Measurements from ENCODE around the gene MCTP2.

MCTP2 gene

GRCh38 chr15:94230883-94231722 is at the start of gene MCTP2:
MCTP2 (plus strand) TSS chr15:94231561; CDS start chr15:94298266, 66,705 bp downstream.
- Mint-ChIP-seq H3K27ac (ENCODE audit: low read depth) (peak within 1 kb of the TSS; percentile 97), H3K4me1 (peaks cover 56% of the 10 kb centered on the region), H3K9me3 (no peaks in the 10 kb centered on the region), H3K4me3 (peak within 1 kb of the TSS; percentile 86), H3K27me3 (no peaks in the 10 kb centered on the region), H3K36me3 (ENCODE audit: insufficient read depth) (peaks cover 18% of the 10 kb centered on the region)
- peak; percentile 74 to 82 for DNase-seq (ENCODE audit: low spot score in 2 of 2)
- ATAC-seq (replicated peaks; ENCODE audit: extremely low read depth, poor library complexity, severe bottlenecking), result peak; percentile 87

- DNase-seq (ENCODE audit: low spot score in 2 of 2), result no peak
- peaks cover 5% of the 10 kb centered on the region for H3K4me1 Mint-ChIP-seq
- no peak overlapping the region for H3K27ac Mint-ChIP-seq (ENCODE audit: low read depth)
- H3K27me3 Mint-ChIP-seq, result peaks cover 8% of the 10 kb centered on the region
- peaks cover 3% of the 10 kb centered on the region for H3K9me3 Mint-ChIP-seq
- no peak for ATAC-seq (replicated peaks; ENCODE audit: extremely low read depth, poor library complexity, severe bottlenecking)
- H3K4me3 Mint-ChIP-seq, result no peak overlapping the region
- H3K36me3 Mint-ChIP-seq (ENCODE audit: insufficient read depth), result no peaks in the 10 kb centered on the region
These were observed 48.5 kb upstream of the MCTP2 start for GRCh38 chr15:94182883-94183282.

DNA sequence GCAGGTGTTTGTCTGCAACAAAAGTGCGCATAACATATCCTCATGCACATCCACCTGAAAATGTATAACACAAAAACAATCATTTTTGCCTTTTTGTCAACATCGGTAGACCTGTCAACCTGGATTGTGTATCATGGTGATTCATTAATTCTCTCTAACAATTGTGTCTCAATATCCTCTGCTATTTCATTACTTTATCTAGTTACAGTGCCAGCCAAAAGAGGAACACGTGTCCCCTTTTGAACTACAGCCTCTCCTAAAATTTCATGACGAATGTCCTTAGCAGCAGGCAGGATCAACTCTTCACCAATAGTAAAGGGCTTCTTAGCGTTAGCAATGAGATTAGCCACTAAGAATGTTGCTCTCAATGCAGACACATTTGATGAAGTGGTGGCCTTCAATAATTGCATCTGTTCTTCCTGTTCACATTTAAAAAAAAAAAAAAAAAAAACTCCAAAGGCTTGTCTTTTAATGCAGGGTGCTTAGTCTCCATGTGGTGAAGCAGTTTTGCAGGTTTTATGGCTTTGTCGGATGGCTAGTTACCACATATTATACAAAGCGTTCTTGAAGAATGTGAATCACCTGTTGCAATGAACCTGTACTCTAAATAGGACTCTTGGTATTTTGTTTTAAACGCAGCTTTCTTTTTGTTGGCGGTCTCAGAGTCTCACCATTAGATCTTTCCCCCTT is 45.7 kb upstream of the MCTP2 start:
- no peaks in the 10 kb centered on the region for H3K9me3 Mint-ChIP-seq
- H3K27me3 Mint-ChIP-seq, result peaks cover 8% of the 10 kb centered on the region
- peaks cover 5% of the 10 kb centered on the region for H3K4me1 Mint-ChIP-seq
- H3K4me3 Mint-ChIP-seq, result no peak overlapping the region
- DNase-seq (ENCODE audit: low spot score in 2 of 2) (no peak), ATAC-seq (replicated peaks; ENCODE audit: extremely low read depth, poor library complexity, severe bottlenecking) (no peak)
- no peak overlapping the region for H3K27ac Mint-ChIP-seq (ENCODE audit: low read depth)
- H3K36me3 Mint-ChIP-seq (ENCODE audit: insufficient read depth), result no peaks in the 10 kb centered on the region

DNA sequence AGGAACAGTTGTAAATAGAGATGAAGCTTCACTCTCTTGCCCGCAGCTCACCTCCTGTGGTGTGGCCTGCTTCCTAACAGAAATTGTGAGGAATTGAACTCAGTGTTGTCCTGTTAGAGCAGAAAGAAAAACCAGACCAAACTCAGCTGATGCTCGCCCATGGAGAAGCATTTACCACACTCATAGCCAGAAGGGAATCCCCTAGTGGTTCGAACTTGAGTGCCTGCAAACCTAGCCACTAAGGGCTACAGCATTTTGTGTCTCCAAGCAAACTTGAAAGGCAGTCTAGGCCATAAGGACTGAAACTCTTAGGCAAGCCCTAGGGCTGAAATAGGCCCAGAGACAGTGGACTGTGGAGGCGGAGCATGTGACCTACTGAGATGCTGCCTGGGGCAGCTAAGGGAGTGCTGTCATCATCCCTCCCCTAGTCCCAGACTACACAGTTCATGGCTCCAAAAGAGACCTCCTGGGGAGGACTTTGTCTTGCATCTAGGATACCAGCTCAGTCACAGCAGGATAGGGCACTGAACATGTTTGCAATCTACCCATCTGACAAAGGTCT is 44.5 kb upstream of the MCTP2 start:
- H3K4me1 Mint-ChIP-seq, result peaks cover 5% of the 10 kb centered on the region
- no peak for DNase-seq (ENCODE audit: low spot score in 2 of 2)
- no peaks in the 10 kb centered on the region for H3K9me3 Mint-ChIP-seq
- H3K27me3 Mint-ChIP-seq, result peaks cover 8% of the 10 kb centered on the region
- ATAC-seq (replicated peaks; ENCODE audit: extremely low read depth, poor library complexity, severe bottlenecking), result no peak
- no peak overlapping the region for H3K27ac Mint-ChIP-seq (ENCODE audit: low read depth)
- H3K4me3 Mint-ChIP-seq, result no peak overlapping the region
- H3K36me3 Mint-ChIP-seq (ENCODE audit: insufficient read depth), result no peaks in the 10 kb centered on the region

GRCh38 chr15:94193906-94194305 is 37.5 kb upstream of the MCTP2 start:
- Mint-ChIP-seq H3K4me1 (no peaks in the 10 kb centered on the region), H3K9me3 (no peaks in the 10 kb centered on the region), H3K27me3 (no peaks in the 10 kb centered on the region), H3K4me3 (no peak overlapping the region), H3K36me3 (ENCODE audit: insufficient read depth) (no peaks in the 10 kb centered on the region), H3K27ac (ENCODE audit: low read depth) (no peak overlapping the region)
- ATAC-seq (replicated peaks; ENCODE audit: extremely low read depth, poor library complexity, severe bottlenecking), result no peak
- no peak for DNase-seq (ENCODE audit: low spot score in 2 of 2)

DNA sequence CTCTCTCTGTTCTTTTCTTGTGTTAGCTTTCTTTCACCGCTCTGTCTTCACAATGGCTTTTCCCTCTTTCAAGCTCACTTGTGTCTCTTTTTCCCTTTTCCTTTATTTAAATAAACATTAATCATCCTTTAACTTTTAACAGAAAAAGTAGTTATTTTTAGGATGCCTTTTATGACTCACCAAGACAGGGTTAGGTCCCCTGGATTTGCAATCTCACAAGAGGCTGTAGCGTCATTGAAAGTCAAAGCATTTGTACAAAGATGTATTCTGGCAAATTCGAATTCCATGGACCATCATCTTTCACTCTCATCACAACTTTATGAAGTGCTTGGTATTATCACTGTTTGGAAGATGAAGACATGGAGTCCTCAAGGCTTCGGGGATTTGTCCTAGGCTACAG is 34.8 kb upstream of the MCTP2 start:
- Mint-ChIP-seq H3K36me3 (ENCODE audit: insufficient read depth) (no peaks in the 10 kb centered on the region), H3K27me3 (no peaks in the 10 kb centered on the region), H3K27ac (ENCODE audit: low read depth) (no peak overlapping the region), H3K4me1 (no peaks in the 10 kb centered on the region), H3K9me3 (no peaks in the 10 kb centered on the region), H3K4me3 (no peak overlapping the region)
- DNase-seq (ENCODE audit: low spot score in 2 of 2), result no peak
- no peak for ATAC-seq (replicated peaks; ENCODE audit: extremely low read depth, poor library complexity, severe bottlenecking)

DNA sequence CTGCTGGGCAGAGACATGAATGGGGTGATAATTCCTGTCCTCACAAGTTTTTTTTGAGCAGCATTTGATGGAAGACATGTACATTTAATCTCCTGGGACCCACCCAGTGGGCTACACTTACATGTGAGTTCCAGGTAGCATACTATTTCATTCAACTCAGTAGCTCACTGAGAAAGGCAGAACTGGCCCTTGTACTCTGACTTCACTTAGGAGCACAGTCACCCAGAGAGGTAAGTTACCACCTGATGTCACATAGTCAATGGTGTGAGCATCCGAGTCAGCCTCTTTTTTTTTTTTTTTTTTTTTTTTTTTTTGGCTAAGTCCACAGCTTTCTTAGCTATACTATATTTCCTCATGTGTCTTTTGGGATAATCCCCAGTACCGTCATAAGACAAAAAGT is 32.7 kb upstream of the MCTP2 start:
- H3K4me3 Mint-ChIP-seq, result no peak overlapping the region
- ATAC-seq (replicated peaks; ENCODE audit: extremely low read depth, poor library complexity, severe bottlenecking), result no peak
- DNase-seq (ENCODE audit: low spot score in 2 of 2), result no peak
- no peak overlapping the region for H3K27ac Mint-ChIP-seq (ENCODE audit: low read depth)
- no peaks in the 10 kb centered on the region for H3K9me3 Mint-ChIP-seq
- H3K4me1 Mint-ChIP-seq, result no peaks in the 10 kb centered on the region
- no peaks in the 10 kb centered on the region for H3K36me3 Mint-ChIP-seq (ENCODE audit: insufficient read depth)
- no peaks in the 10 kb centered on the region for H3K27me3 Mint-ChIP-seq

DNA sequence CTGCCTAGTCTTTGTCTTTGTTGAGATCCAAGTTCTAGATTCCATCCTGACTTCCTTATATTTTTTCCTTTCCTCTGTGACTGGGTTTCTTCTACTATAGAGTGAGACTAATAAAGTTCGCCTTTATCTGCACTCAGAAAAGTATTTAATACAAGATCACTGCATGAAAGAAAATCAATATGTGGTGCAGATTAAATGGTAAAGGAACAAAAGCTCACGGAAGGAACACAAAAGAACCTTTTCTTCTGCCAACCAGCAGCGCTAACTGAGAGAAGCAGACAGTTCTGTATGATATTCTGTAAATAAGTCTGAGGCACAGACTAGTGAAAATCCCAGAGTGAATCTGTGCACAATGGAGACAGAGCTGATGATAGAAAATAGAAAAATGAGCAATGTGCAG is 31.6 kb upstream of the MCTP2 start:
- H3K4me1 Mint-ChIP-seq, result no peaks in the 10 kb centered on the region

GRCh38 chr15:94203306-94203705 is 28.1 kb upstream of the MCTP2 start:
- no peaks in the 10 kb centered on the region for H3K9me3 Mint-ChIP-seq
- ATAC-seq (replicated peaks; ENCODE audit: extremely low read depth, poor library complexity, severe bottlenecking), result no peak
- H3K27me3 Mint-ChIP-seq, result no peaks in the 10 kb centered on the region
- no peak overlapping the region for H3K27ac Mint-ChIP-seq (ENCODE audit: low read depth)
- H3K4me3 Mint-ChIP-seq, result no peak overlapping the region
- H3K4me1 Mint-ChIP-seq, result peaks cover 6% of the 10 kb centered on the region
- DNase-seq (ENCODE audit: low spot score in 2 of 2), result no peak
- H3K36me3 Mint-ChIP-seq (ENCODE audit: insufficient read depth), result peaks cover 1% of the 10 kb centered on the region

More for the DNA sequence above, 31.6 kb upstream of the MCTP2 start:
- DNase-seq (ENCODE audit: low spot score in 2 of 2) (no peak), ATAC-seq (replicated peaks; ENCODE audit: extremely low read depth, poor library complexity, severe bottlenecking) (no peak)
- Mint-ChIP-seq H3K36me3 (ENCODE audit: insufficient read depth) (no peaks in the 10 kb centered on the region), H3K27me3 (no peaks in the 10 kb centered on the region), H3K9me3 (no peaks in the 10 kb centered on the region), H3K27ac (ENCODE audit: low read depth) (no peak overlapping the region), H3K4me3 (no peak overlapping the region)

DNA sequence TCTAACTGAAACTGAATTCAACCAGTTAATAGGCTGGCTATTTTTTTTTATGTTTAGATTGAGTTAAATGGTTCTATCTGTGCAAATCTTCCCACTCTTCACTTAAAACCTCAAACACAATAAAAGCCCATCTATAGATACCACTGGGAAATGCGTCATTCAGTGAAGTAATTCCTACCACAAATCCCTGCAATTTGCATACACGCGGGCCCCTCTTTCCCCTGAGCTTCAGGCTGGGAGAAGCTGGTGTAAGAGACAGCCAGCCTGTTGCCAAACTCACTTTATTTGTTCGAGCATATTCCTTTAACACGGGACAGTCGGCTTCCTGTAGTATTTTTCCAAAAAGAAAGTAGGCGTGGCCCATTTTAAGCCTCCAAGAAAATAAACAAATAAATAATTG is 26.0 kb upstream of the MCTP2 start:
- ATAC-seq (replicated peaks; ENCODE audit: extremely low read depth, poor library complexity, severe bottlenecking), result no peak

GRCh38 chr15:94206463-94207167 is 24.7 kb upstream of the MCTP2 start:
- no peaks in the 10 kb centered on the region for H3K9me3 Mint-ChIP-seq
- H3K4me1 Mint-ChIP-seq, result peaks cover 6% of the 10 kb centered on the region
- peaks cover 1% of the 10 kb centered on the region for H3K36me3 Mint-ChIP-seq (ENCODE audit: insufficient read depth)
- peaks cover 11% of the 10 kb centered on the region for H3K27me3 Mint-ChIP-seq
- H3K27ac Mint-ChIP-seq (ENCODE audit: low read depth), result no peak overlapping the region
- DNase-seq (ENCODE audit: low spot score in 2 of 2), result no peak
- H3K4me3 Mint-ChIP-seq, result peak overlapping the region; percentile 16
- peak; percentile 19 for ATAC-seq (replicated peaks; ENCODE audit: extremely low read depth, poor library complexity, severe bottlenecking)

More for the DNA sequence above, 26.0 kb upstream of the MCTP2 start:
- peaks cover 1% of the 10 kb centered on the region for H3K36me3 Mint-ChIP-seq (ENCODE audit: insufficient read depth)
- H3K27ac Mint-ChIP-seq (ENCODE audit: low read depth), result no peak overlapping the region
- DNase-seq (ENCODE audit: low spot score in 2 of 2), result no peak
- peaks cover 6% of the 10 kb centered on the region for H3K4me1 Mint-ChIP-seq
- no peaks in the 10 kb centered on the region for H3K27me3 Mint-ChIP-seq
- no peaks in the 10 kb centered on the region for H3K9me3 Mint-ChIP-seq
- no peak overlapping the region for H3K4me3 Mint-ChIP-seq

GRCh38 chr15:94212291-94212690 is 19.1 kb upstream of the MCTP2 start:
- H3K4me3 Mint-ChIP-seq, result no peak overlapping the region
- H3K9me3 Mint-ChIP-seq, result no peaks in the 10 kb centered on the region
- no peaks in the 10 kb centered on the region for H3K4me1 Mint-ChIP-seq
- DNase-seq (ENCODE audit: low spot score in 2 of 2), result no peak
- peaks cover 24% of the 10 kb centered on the region for H3K27me3 Mint-ChIP-seq
- no peak overlapping the region for H3K27ac Mint-ChIP-seq (ENCODE audit: low read depth)
- H3K36me3 Mint-ChIP-seq (ENCODE audit: insufficient read depth), result no peaks in the 10 kb centered on the region
- ATAC-seq (replicated peaks; ENCODE audit: extremely low read depth, poor library complexity, severe bottlenecking), result no peak

All from central memory CD8-positive, alpha-beta T cell (primary cell).